MCF 10A (cell line): ENCODE results near the gene BTK. TPM values are rescaled to one million over a fixed set of nuclear protein-coding genes. Genes with fewer than 3 reads are reported as not detected.

Experiments used
- BruUV-seq: library from RNA; stranded (reverse); fragments of 400-500 nt; replicated peaks from 2 replicates; lab custom pipeline; 2021; lab: Mats Ljungman, UMichigan
- CTCF ChIA-PET: fragments of 300-600 bp; sonication (Branson Sonifier 250); formaldehyde crosslinking; extraction: SDS; loops from one replicate; lab custom pipeline; 2021; ENCODE audit warnings: antibody characterized with exemption, inconsistent platforms; lab: Yijun Ruan, JAX
- POLR2A ChIA-PET: fragments of 300-600, 350-650 bp; sonication (Branson Sonifier 250); formaldehyde crosslinking; extraction: SDS; loops from one replicate; lab custom pipeline; 2020; ENCODE audit warnings: antibody characterized with exemption, inconsistent platforms; lab: Yijun Ruan, JAX
- DNase-seq: peaks from one replicate; pipeline ENCODE4 v3.0.0-alpha.2; 2018; ENCODE audit not compliant: unreplicated experiment
- H3K27ac Mint-ChIP-seq: one replicate; pipeline ENCODE4 v1.8.0; 2022; ENCODE audit warnings: mild to moderate bottlenecking, low read depth, mixed read lengths; ENCODE audit not compliant: unreplicated experiment
- H3K27me3 Mint-ChIP-seq: one replicate; pipeline ENCODE4 v1.8.0; 2022; ENCODE audit warnings: mixed read lengths; ENCODE audit not compliant: insufficient read depth, unreplicated experiment
- H3K36me3 Mint-ChIP-seq: one replicate; pipeline ENCODE4 v1.8.0; 2022; ENCODE audit warnings: mild to moderate bottlenecking, moderate library complexity, mixed read lengths; ENCODE audit not compliant: insufficient read depth, unreplicated experiment
- H3K4me1 Mint-ChIP-seq: one replicate; pipeline ENCODE4 v1.8.0; 2022; ENCODE audit warnings: mixed read lengths; ENCODE audit not compliant: insufficient read depth, unreplicated experiment
- H3K4me3 Mint-ChIP-seq: one replicate; pipeline ENCODE4 v1.8.0; 2022; ENCODE audit warnings: mild to moderate bottlenecking, moderate library complexity, mixed read lengths; ENCODE audit not compliant: unreplicated experiment
- H3K9me3 Mint-ChIP-seq: one replicate; pipeline ENCODE4 v1.8.0; 2022; ENCODE audit warnings: mixed read lengths; ENCODE audit not compliant: unreplicated experiment
- CTCF ChIP-seq: fragments of 200-600 bp; IDR thresholded peaks from one replicate; pipeline ENCODE4 v1.8.0; 2022; ENCODE audit warnings: antibody characterized with exemption, mild to moderate bottlenecking; ENCODE audit not compliant: unreplicated experiment
- intact Hi-C: fragments of 100-400 bp; cut with micrococcal nuclease; formaldehyde crosslinking; loops from 2 replicates; pipeline ENCODE4 v1.14.1; 2022
- total RNA-seq: library from RNA; stranded (reverse); gene quantifications from 2 replicates; pipeline ENCODE4 v1.2.3, GENCODE V29; 2022

Gene BTK
- total RNA-seq, 1 experiment from 2014 or later: not detected

GRCh38 chrX:101408532-101408841 lies 22.5 kb upstream of the BTK start:
- BruUV-seq: TSS peak; percentile 71
- ChIA-PET POLR2A (interaction anchor here (1.0 kb wide), 1 partner anchor 17 kb away, joined by 3 read pairs; no protein-coding TSS in a partner anchor), CTCF (interaction anchor here (0.6 kb wide), 3 partner anchors 12 to 551 kb away, joined by 3 to 5 read pairs (median 4); no protein-coding TSS in a partner anchor)
- Mint-ChIP-seq H3K4me1 (peaks cover 6% of the 10 kb centered on the region), H3K36me3 (peaks cover 37% of the 10 kb centered on the region), H3K27ac (peak overlapping the region; percentile 91), H3K9me3 (no peaks in the 10 kb centered on the region), H3K4me3 (peak overlapping the region; percentile 81), H3K27me3 (peaks cover 29% of the 10 kb centered on the region)
- no peak for TF ChIP-seq CTCF
- no peak for DNase-seq
- intact Hi-C loops: no loop called here

- peak within 1 kb of the TSS; percentile 81 for H3K4me3 Mint-ChIP-seq
- ChIA-PET POLR2A (interaction anchor here (0.7 to 3.1 kb wide), 5 partner anchors 11 to 18 kb away, joined by 3 to 18 read pairs (median 5); partner anchors contain the start of gene RPL36A), CTCF (interaction anchor here (0.7 kb wide), 1 partner anchor 774 kb away, joined by 3 read pairs; no protein-coding TSS in a partner anchor)
- peak; percentile 96 for DNase-seq
- peaks cover 6% of the 10 kb centered on the region for H3K4me1 Mint-ChIP-seq
- TF ChIP-seq CTCF: no peak
- H3K27me3 Mint-ChIP-seq: peaks cover 26% of the 10 kb centered on the region
- BruUV-seq: no TSS peak
- H3K9me3 Mint-ChIP-seq: no peaks in the 10 kb centered on the region
- peak within 1 kb of the TSS; percentile 91 for H3K27ac Mint-ChIP-seq
- H3K36me3 Mint-ChIP-seq: peaks cover 34% of the 10 kb centered on the region
- intact Hi-C loops: no loop called here
Observed at GRCh38 chrX:101407748-101408531, 21.9 kb upstream of the BTK start, which contains the start of the genes GLA and HNRNPH2. GLA (minus strand) TSS chrX:101407925; CDS start chrX:101407903, 22 bp downstream. HNRNPH2 (plus strand) TSS chrX:101408222; CDS start chrX:101411989, 3,767 bp downstream.

- peaks cover 6% of the 10 kb centered on the region for H3K4me1 Mint-ChIP-seq
- intact Hi-C loops: no loop called here
- H3K27me3 Mint-ChIP-seq: peaks cover 20% of the 10 kb centered on the region
- no TSS peak for BruUV-seq
- ChIA-PET POLR2A (interaction anchor here (0.7 to 3.1 kb wide), 5 partner anchors 10 to 18 kb away, joined by 3 to 18 read pairs (median 5); partner anchors contain the start of gene RPL36A), CTCF (interaction anchor here (0.7 kb wide), 1 partner anchor 773 kb away, joined by 3 read pairs; no protein-coding TSS in a partner anchor)
- no peaks in the 10 kb centered on the region for H3K9me3 Mint-ChIP-seq
- peak overlapping the region; percentile 91 for H3K27ac Mint-ChIP-seq
- H3K36me3 Mint-ChIP-seq: peaks cover 27% of the 10 kb centered on the region
- no peak for DNase-seq
- peak overlapping the region; percentile 81 for H3K4me3 Mint-ChIP-seq
- no peak for TF ChIP-seq CTCF
Observed at GRCh38 chrX:101407167-101407747, 21.3 kb upstream of the BTK start.

GRCh38 chrX:101399825-101400224 lies 13.8 kb upstream of the BTK start:
- BruUV-seq: no TSS peak

More at GRCh38 chrX:101399825-101400224, 13.8 kb upstream of the BTK start:
- peaks cover 23% of the 10 kb centered on the region for H3K27me3 Mint-ChIP-seq
- no peak for DNase-seq
- peaks cover 38% of the 10 kb centered on the region for H3K36me3 Mint-ChIP-seq
- CTCF ChIA-PET: interaction anchor here (1.2 kb wide), 1 partner anchor 9 kb away, joined by 5 read pairs; the partner anchor contains the start of gene RPL36A
- intact Hi-C loops: no loop called here
- H3K4me3 Mint-ChIP-seq: no peak overlapping the region
- no peak overlapping the region for H3K27ac Mint-ChIP-seq
- POLR2A ChIA-PET: interaction anchor here (0.7 kb wide), 1 partner anchor 9 kb away, joined by 3 read pairs; the partner anchor contains the start of gene RPL36A
- no peak for TF ChIP-seq CTCF
- no peaks in the 10 kb centered on the region for H3K4me1 Mint-ChIP-seq
- H3K9me3 Mint-ChIP-seq: no peaks in the 10 kb centered on the region
